Measurements from ENCODE around the gene DSTYK. TPM values are rescaled to one million over a fixed set of nuclear protein-coding genes. Genes with fewer than 3 reads are reported as not detected.

Gene DSTYK
- total RNA-seq, 1 experiment from 2014 or later = 11.3 TPM

DNA sequence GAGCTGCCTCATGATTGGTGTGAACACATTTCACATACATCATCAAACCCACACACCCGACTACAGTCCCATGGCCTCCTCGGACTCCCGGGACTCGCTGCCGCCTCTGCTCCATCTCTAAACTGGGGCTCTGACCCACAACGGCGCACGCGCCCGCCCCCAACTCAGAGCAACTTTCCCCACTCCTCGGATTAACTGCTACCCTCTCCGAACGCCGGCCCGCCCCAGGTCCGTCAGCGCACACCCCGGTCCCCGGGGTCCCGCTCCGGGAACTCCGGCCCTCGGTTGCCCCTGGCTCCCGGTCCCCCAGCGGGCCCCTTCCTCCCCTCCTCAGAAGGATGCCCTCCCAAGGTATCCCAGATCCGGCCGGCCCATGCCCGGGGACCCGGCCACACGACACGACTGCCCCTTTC, 740 bp downstream of the DSTYK start:
- TF ChIP-seq, protein P1, sequence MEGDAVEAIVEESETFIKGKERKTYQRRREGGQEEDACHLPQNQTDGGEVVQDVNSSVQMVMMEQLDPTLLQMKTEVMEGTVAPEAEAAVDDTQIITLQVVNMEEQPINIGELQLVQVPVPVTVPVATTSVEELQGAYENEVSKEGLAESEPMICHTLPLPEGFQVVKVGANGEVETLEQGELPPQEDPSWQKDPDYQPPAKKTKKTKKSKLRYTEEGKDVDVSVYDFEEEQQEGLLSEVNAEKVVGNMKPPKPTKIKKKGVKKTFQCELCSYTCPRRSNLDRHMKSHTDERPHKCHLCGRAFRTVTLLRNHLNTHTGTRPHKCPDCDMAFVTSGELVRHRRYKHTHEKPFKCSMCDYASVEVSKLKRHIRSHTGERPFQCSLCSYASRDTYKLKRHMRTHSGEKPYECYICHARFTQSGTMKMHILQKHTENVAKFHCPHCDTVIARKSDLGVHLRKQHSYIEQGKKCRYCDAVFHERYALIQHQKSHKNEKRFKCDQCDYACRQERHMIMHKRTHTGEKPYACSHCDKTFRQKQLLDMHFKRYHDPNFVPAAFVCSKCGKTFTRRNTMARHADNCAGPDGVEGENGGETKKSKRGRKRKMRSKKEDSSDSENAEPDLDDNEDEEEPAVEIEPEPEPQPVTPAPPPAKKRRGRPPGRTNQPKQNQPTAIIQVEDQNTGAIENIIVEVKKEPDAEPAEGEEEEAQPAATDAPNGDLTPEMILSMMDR (IDR thresholded peaks at IDR 0.05) = no peak
- no peak for TF ChIP-seq TCF7L2 (IDR thresholded peaks at IDR 0.05; ENCODE audit: low read depth, low read length)
- TF ChIP-seq POLR2AphosphoS5 (IDR thresholded peaks at IDR 0.05; ENCODE audit: low read depth, low read length) = no peak
- TF ChIP-seq SIN3A (IDR thresholded peaks at IDR 0.05; ENCODE audit: borderline replicate concordance, insufficient read depth, low read depth, low read length) = no peak
- TF ChIP-seq REST (IDR thresholded peaks at IDR 0.05; ENCODE audit: insufficient read depth in 1 of 2, low read depth in 2 of 2, low read length in 1 of 2) = no peak
- Histone ChIP-seq H3K27me3 (ENCODE audit: control insufficient read depth, insufficient read depth, low read length) (no peaks in the 10 kb centered on the region), H3K9me3 (ENCODE audit: control insufficient read depth, insufficient read depth, low read depth, low read length) (no peaks in the 10 kb centered on the region), H3K4me3 (ENCODE audit: low read depth in 2 of 2, low read length in 2 of 2) (peak overlapping the region; percentile 83 to 98), H3K4me1 (ENCODE audit: control insufficient read depth, insufficient read depth, low read length) (peaks cover 12% of the 10 kb centered on the region; the same call in 1 of the 2 replicates), H3K27ac (ENCODE audit: low read length) (peak overlapping the region; percentile 84), H3K36me3 (ENCODE audit: control insufficient read depth, insufficient read depth, low read length) (peaks cover 2% of the 10 kb centered on the region; the same call in 1 of the 2 replicates)
- ATAC-seq (peak; percentile 19), DNase-seq (ENCODE audit: low read depth, low spot score) (no peak)
- POLR2A ChIA-PET = no interaction called here
- CTCF ChIA-PET = no interaction called here
- in situ Hi-C loops (cut with HindIII; ENCODE audit: low pct_unique_long_range_greater_than_20kb, low sequenced_read_pairs) (no loop called here), intact Hi-C loops (cut with micrococcal nuclease; ENCODE audit: unreplicated experiment) (no loop called here)
- BruUV-seq (replicated peaks) = no TSS peak

DNA sequence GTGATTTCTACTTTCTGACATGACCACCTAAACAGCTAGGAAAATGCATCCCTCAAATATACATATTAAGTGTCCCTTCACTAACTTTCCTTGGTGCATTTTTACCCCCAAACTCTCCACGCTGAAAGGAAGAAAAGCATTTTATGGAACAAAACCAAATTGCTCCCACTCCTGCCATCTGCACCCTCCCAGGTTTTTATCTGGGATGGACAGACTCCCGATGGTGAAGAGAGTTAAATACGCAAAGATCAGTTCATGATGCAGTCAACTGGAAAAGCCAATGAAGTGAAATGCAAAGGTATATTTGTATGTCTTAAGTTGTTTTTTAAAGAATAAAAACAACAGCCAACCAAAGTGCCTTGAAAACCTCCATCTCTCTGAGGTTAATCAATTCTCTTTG, 2.7 kb downstream of the DSTYK start:
- BruUV-seq (replicated peaks) = no TSS peak
- TF ChIP-seq TCF7L2 (IDR thresholded peaks at IDR 0.05; ENCODE audit: low read depth, low read length) (no peak), REST (IDR thresholded peaks at IDR 0.05; ENCODE audit: insufficient read depth in 1 of 2, low read depth in 2 of 2, low read length in 1 of 2) (no peak), SIN3A (IDR thresholded peaks at IDR 0.05; ENCODE audit: borderline replicate concordance, insufficient read depth, low read depth, low read length) (no peak)

More for the DNA sequence above, 2.7 kb downstream of the DSTYK start:
- H3K4me3 ChIP-seq (ENCODE audit: low read depth in 2 of 2, low read length in 2 of 2) = no peak overlapping the region
- H3K27me3 ChIP-seq (ENCODE audit: control insufficient read depth, insufficient read depth, low read length) = no peaks in the 10 kb centered on the region
- in situ Hi-C loops (cut with HindIII; ENCODE audit: low pct_unique_long_range_greater_than_20kb, low sequenced_read_pairs) = no loop called here
- peaks cover 12% of the 10 kb centered on the region; the same call in 1 of the 2 replicates for H3K4me1 ChIP-seq (ENCODE audit: control insufficient read depth, insufficient read depth, low read length)
- ChIA-PET POLR2A (no interaction called here), CTCF (no interaction called here)
- H3K9me3 ChIP-seq (ENCODE audit: control insufficient read depth, insufficient read depth, low read depth, low read length) = no peaks in the 10 kb centered on the region
- no peak for ATAC-seq
- intact Hi-C loops (cut with micrococcal nuclease; ENCODE audit: unreplicated experiment) = no loop called here
- H3K36me3 ChIP-seq (ENCODE audit: control insufficient read depth, insufficient read depth, low read length) = peaks cover 2% of the 10 kb centered on the region; the same call in 1 of the 2 replicates
- no peak for DNase-seq (ENCODE audit: low read depth, low spot score)
- H3K27ac ChIP-seq (ENCODE audit: low read length) = no peak overlapping the region
